Heart right ventricle (tissue), 16 donors: ENCODE data around the gene OTUD5. TPM values are rescaled to one million over a fixed set of nuclear protein-coding genes. Genes with fewer than 3 reads are reported as not detected.
"Not testable (repeated sequence)": the region's sequence is repeated elsewhere in the genome, so short reads cannot be mapped to it uniquely, and the experiment has no call there.

ENCODE experiments used
- ATAC-seq, 8 donors: fragments of 200-7000 bp; cut with Tn5 transposase; one replicate each; pipeline ENCODE4 v1.9.1; 2020; ENCODE audit warnings: mild to moderate bottlenecking in 8 of 8, moderate library complexity in 8 of 8, moderate number of reproducible peaks in 1 of 8
- DNase-seq, 2 donors: peaks; one replicate each; pipeline ENCODE4 v3.0.0-alpha.2; 2020
- H3K27ac ChIP-seq, 10 donors: fragments of 200-600 bp; sonication (generic) in 2 of 10; one replicate each; pipeline versions ENCODE4 v1.5.0 to v1.8.0; 2020 to 2022; ENCODE audit warnings: mild to moderate bottlenecking in 3 of 10
- H3K27me3 ChIP-seq, 7 donors: fragments of 200-600 bp; one replicate each; pipeline ENCODE4 v1.8.0; 2021 to 2022; ENCODE audit warnings: mild to moderate bottlenecking in 2 of 7
- H3K36me3 ChIP-seq, 9 donors: fragments of 200-600 bp; sonication (generic) in 1 of 9; one replicate each; pipeline versions ENCODE4 v1.5.0 to v1.8.0; 2020 to 2022; ENCODE audit warnings: mild to moderate bottlenecking in 2 of 9
- H3K4me1 ChIP-seq, 9 donors: fragments of 200-600 bp; sonication (generic) in 1 of 9; one replicate each; pipeline versions ENCODE4 v1.5.0 to v1.8.0; 2020 to 2022; ENCODE audit warnings: mild to moderate bottlenecking in 4 of 9
- H3K4me3 ChIP-seq, 10 donors: fragments of 200-600 bp; sonication (generic) in 2 of 10; one replicate each; pipeline versions ENCODE4 v1.5.0 to v1.8.0; 2020 to 2022; ENCODE audit warnings: mild to moderate bottlenecking in 7 of 10, moderate library complexity in 2 of 10
- H3K9me3 ChIP-seq, 11 donors: fragments of 200-600 bp in 10 of 11; sonication (generic) in 2 of 11; one replicate each; pipeline versions ENCODE4 v1.5.0 to v1.8.0; 2013 to 2022; ENCODE audit warnings: mild to moderate bottlenecking in 2 of 11, control low read depth in 1 of 11, moderate library complexity in 1 of 11
- CTCF ChIP-seq, 9 donors: fragments of 200-600 bp; sonication (generic) in 2 of 9; IDR thresholded peaks; one replicate each; pipeline versions ENCODE4 v1.5.0 to v1.8.0; 2021 to 2022; ENCODE audit warnings: antibody characterized with exemption in 9 of 9, mild to moderate bottlenecking in 5 of 9, moderate library complexity in 1 of 9
- WGBS, 2 donors: extraction: QIAGEN DNeasy Blood & Tissue Kit; methylation state at CpG; one replicate each; pipeline ENCODE4 v1.1.7; 2013; ENCODE audit warnings: inconsistent platforms in 1 of 2; 5-methylcytosine and 5-hydroxymethylcytosine counted together
- intact Hi-C, 10 donors: fragments of 100-400 bp; cut with DNase I; formaldehyde crosslinking; loops; one replicate each; pipeline versions ENCODE4 v1.11.1 to v1.14.2; 2022
- polyA plus RNA-seq, 2 donors: library from polyadenylated mRNA; stranded (reverse); fragments of 200-250 nt; gene quantifications; one replicate each; pipeline ENCODE4 v1.2.3, GENCODE V29; 2013
- total RNA-seq, 10 donors: library from RNA; stranded (reverse); fragmentation: NEBNext Ultra II Directional in 3 of 10; extraction: Animal tissue kit (Norgen Biotek cat#: 25700) in 3 of 10; gene quantifications; one replicate each; pipeline versions ENCODE4 v1.2.1 to v1.2.4, GENCODE V29; 2021 to 2023
- donor health status: Arrhythmogenic right ventricular cardiomyopathy.
- donor health status: ischemic (EF 13 %, LVEDD 7.1; RV severe dilation, severe dysfunction).
- donor health status: healthy with polysubstance abuse.
- donor health status: DM: no; HTN: yes; CAD: no.
- donor health status: DM: no; HTN: no; CAD: no.
- donor health status: ischemic (EF 25% LVEDD 6.9; RV normal size, moderate dysfunction).
- donor health status: ischemic (EF 25% LVEDD 5.7; RV mildly dilated, moderate dysfunction).
- donor health status: healthy.
- donor health status: DM: yes; HTN: yes; CAD: no.
- donor health status: Ischemic cardiomyopathy.
- donor health status: ischemic (EF 35%, LVEDD 5.7; RV mildly dilated, moderate dysfunction).
- donor health status: nonischemic (EF 11% LVEDD 7.7; RV severe dilation, severe dysfunction).
- donor health status: DM: yes; HTN: yes; CAD: no.
- donor health status: PGD.
- donor health status: ischemic (EF 29% LVEDD 5.4; RV normal size, mild dysfunction).
- donor health status: nonischemic (EF 23%, LVEDD 6.1; RV moderate dilation, normal function).

OTUD5 gene
- total and polyA plus RNA-seq, 12 donors = 17.9 to 27.3 (median 24.7) TPM

GRCh38 chrX:48989483-48989882, 32.1 kb upstream of the OTUD5 start:
- H3K27ac ChIP-seq = no peak overlapping the region
- ATAC-seq = peak in 5 of 8 donors; percentile 37 to 57 (median 44)
- intact Hi-C loops = no loop called here
- H3K4me3 ChIP-seq = no peak overlapping the region
- peaks cover 0 to 80% (median 0%) of the 10 kb centered on the region in 9 donors for H3K36me3 ChIP-seq
- WGBS, 2 donors = 67 to 74% methylated on average over 4 of the region's 4 CpGs
- TF ChIP-seq CTCF (IDR thresholded peaks at IDR 0.05) = no peak
- H3K9me3 ChIP-seq = no peaks in the 10 kb centered on the region
- H3K4me1 ChIP-seq = no peaks in the 10 kb centered on the region
- H3K27me3 ChIP-seq = no peaks in the 10 kb centered on the region
- DNase-seq = peak in 1 of 2 donors; percentile 32

- Histone ChIP-seq H3K36me3 (peaks cover 0 to 82% (median 15%) of the 10 kb centered on the region in 9 donors), H3K4me3 (no peak overlapping the region), H3K27ac (no peak overlapping the region), H3K27me3 (peaks cover 0 to 4% (median 0%) of the 10 kb centered on the region in 7 donors), H3K9me3 (no peaks in the 10 kb centered on the region), H3K4me1 (no peaks in the 10 kb centered on the region)
- DNase-seq (no peak), ATAC-seq (no peak)
- no peak for TF ChIP-seq CTCF (IDR thresholded peaks at IDR 0.05)
- intact Hi-C loops = no loop called here
- 86 to 88% methylated on average over 3 of the region's 3 CpGs for WGBS, 2 donors
These were observed 26.5 kb upstream of the OTUD5 start for GRCh38 chrX:48983896-48984295.

GRCh38 chrX:48983081-48983480, 25.7 kb upstream of the OTUD5 start:
- no peaks in the 10 kb centered on the region for H3K4me1 ChIP-seq
- TF ChIP-seq CTCF (IDR thresholded peaks at IDR 0.05) = no peak
- ATAC-seq (no peak), DNase-seq (no peak)
- peaks cover 0 to 4% (median 0%) of the 10 kb centered on the region in 7 donors for H3K27me3 ChIP-seq
- no peak overlapping the region for H3K4me3 ChIP-seq
- H3K9me3 ChIP-seq = no peaks in the 10 kb centered on the region
- H3K36me3 ChIP-seq = peaks cover 0 to 84% (median 15%) of the 10 kb centered on the region in 9 donors
- WGBS, 2 donors = 94% methylated on average over 15 to 17 of the region's 17 CpGs
- intact Hi-C loops = no loop called here
- no peak overlapping the region for H3K27ac ChIP-seq

- WGBS, 2 donors = 93 to 95% methylated on average over 9 to 10 of the region's 10 CpGs
- H3K36me3 ChIP-seq = peaks cover 0 to 93% (median 15%) of the 10 kb centered on the region in 9 donors
- intact Hi-C loops = no loop called here
These were observed 23.8 kb upstream of the OTUD5 start for GRCh38 chrX:48981178-48981577.

GRCh38 chrX:48980341-48980740, 22.9 kb upstream of the OTUD5 start:
- not testable (repeated sequence) for H3K9me3 ChIP-seq, H3K4me1 ChIP-seq, H3K27ac ChIP-seq, DNase-seq, ATAC-seq, H3K4me3 ChIP-seq, H3K27me3 ChIP-seq
- WGBS, 2 donors = 79 to 85% methylated on average over 3 to 4 of the region's 10 CpGs
- intact Hi-C loops = loop anchor here in 1 of 10 donors (1.0 kb wide), 1 partner anchor 11 kb away; no protein-coding TSS in a partner anchor
- peaks cover 0 to 93% (median 15%) of the 10 kb centered on the region in 9 donors for H3K36me3 ChIP-seq

More at GRCh38 chrX:48981178-48981577, 23.8 kb upstream of the OTUD5 start:
- Histone ChIP-seq H3K27me3 (peaks cover 0 to 4% (median 0%) of the 10 kb centered on the region in 7 donors), H3K9me3 (no peaks in the 10 kb centered on the region), H3K4me3 (no peak overlapping the region), H3K4me1 (no peaks in the 10 kb centered on the region), H3K27ac (no peak overlapping the region)
- ATAC-seq (no peak), DNase-seq (no peak)
- no peak for TF ChIP-seq CTCF (IDR thresholded peaks at IDR 0.05)
